NCI-H82 treated with DMSO at 0.1 percent for 48 hours (cell line): ENCODE data around the gene RNF181.
A peak's percentile ranks its signal among the peaks of the same experiment; 100 is the strongest.
"Not testable (repeated sequence)": the region's sequence is repeated elsewhere in the genome, so short reads cannot be mapped to it uniquely, and the experiment has no call there.

Experiments
- DNase-seq: peaks from one replicate; lab custom pipeline; 2025; ENCODE audit not compliant: unreplicated experiment; lab: John Stamatoyannopoulos, UW

The RNF181 gene, protein sequence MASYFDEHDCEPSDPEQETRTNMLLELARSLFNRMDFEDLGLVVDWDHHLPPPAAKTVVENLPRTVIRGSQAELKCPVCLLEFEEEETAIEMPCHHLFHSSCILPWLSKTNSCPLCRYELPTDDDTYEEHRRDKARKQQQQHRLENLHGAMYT

DNA sequence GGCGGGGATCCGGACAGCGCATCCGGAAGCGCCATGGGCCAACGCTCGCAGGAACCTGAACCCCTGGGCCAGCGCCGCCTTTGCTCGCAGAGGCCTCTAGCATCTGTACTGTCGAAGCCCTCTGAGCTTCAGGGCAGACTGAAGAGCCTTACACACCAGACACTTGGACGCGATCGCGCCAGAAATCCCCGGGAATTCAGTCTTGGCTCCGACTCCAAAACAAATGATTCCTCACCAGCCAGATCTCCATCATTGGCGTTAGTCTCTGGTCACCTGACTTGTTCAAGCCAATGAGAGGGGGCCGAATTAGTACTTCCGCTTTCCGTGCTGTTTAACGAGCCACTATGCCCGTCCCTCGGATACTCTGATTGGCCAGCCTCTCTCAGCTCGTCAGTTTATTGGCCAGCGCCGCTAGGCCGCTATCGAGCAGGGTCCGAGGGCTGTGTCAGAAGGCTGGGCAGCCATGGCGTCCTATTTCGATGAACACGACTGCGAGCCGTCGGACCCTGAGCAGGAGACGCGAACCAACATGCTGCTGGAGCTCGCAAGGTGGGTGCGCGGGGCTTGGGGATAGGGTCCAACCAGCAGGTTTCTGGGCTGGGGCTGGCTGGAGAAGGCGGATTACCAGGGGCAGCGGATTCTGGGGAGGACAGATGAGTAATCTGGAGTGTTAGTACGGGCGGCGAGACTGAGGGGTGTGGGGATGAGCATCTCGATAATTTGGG lies at the start of gene RNF181:
Gene RNF181, plus strand, starts transcription at position 445 of the 725 bp plus-strand sequence. Its CDS starts 19 bp downstream, at position 464.
- DNase-seq = peak; percentile 98

DNA sequence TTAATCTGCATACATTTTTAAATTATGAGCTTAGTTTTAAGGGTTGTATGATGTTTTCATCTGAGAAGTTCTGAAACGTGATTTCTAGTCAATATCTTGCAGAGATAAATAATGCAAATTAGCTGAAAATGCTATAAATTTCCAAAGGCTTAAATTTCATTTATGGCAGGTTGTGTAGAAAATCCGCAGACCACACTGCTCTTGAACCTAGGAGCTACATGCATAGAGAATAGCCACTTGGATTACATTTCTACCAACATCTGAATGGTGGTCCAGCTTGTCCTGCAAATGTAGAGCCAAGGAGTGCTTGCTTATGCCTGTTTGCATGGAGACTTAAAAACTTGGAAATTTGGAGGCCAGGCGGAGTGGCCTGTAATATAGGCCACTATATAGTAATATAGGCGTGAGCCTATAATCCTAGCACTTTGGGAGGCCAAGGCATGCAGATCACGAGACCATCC lies 49.7 kb upstream of the RNF181 start:
- peak; percentile 38 for DNase-seq

DNA sequence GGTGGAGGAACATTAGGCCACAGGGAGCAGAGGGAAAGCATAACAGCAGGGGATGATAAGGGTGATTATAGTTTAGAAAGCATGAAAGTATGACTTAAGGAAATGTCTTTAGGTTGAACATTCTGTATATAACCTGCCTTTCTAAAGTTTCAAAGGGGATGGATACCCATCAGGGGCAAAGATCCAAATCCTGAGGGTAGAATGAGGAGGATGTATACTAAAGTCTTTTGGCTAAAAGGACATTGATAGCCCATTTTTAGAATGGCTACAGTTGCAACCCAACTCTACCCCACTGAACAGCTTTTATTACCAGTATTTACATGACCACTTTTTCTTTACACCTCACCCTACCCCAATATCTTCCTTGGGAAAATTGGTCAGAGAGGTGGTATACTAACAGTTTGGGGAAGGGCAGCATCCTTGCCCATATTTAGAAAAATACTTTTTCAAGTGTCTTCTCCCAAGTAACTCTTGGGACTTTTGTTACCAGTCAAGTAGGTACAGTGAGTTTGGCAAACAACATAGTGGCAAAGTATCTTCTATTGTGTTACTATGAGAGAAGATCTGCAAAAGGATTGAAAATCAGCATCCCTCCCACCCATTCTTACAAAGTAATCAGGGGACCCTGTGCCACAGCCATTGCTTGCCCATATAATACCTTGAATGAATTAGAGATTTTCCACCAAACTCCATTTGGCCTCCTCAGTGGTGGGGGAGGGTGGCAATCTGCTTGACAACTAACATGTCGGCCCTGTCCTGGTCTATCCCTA lies 48.3 kb upstream of the RNF181 start:
- DNase-seq = no peak

DNA sequence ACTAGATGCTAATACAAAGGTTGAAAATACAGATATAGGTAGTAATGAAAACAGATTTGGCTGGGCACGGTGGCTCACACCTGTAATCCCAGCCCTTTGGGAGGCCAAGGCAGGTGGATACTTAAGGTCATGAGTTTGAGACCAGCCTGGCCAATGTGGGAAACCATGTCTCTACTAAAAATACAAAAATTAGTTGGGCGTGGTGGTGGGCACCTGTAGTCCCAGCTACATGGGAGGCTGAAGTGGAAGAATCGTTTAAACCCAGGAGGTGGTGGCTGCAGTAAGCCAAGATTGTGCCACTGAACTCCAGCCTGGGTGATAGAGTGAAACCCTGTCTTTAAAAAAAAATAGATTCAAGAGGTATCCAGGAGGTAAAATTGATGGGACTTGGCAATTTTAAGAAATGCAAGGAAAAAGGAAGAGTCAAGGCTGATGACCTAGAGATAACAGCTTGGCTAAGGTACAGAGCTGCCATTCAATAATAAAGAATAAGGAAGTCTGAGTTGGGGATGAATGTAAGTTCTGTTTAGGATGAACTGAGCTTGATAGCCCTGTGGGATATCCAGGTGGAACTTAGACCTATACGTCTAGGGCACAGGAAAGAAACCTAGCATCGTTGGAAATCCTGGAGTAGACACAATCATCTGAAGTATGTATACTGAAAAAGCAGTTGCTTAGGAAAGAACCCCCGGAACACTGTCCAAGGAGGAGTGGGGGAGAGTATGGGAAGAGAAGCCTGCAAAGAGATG lies 47.5 kb upstream of the RNF181 start:
- no peak for DNase-seq

DNA sequence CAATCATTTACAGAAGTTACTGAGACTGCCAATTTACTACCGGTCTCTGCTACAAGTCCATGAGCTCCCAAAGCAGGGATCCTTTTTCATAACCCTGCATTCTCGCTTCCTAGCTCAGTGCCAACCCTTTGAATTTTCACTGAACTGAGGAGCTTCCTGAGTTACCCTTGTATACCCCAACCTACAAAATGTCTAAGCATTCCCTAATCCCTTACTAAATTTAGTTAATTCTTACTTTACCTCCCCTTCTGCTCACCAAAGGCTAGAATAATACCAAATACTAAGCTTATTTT lies 47.0 kb upstream of the RNF181 start:
- DNase-seq = no peak

DNA sequence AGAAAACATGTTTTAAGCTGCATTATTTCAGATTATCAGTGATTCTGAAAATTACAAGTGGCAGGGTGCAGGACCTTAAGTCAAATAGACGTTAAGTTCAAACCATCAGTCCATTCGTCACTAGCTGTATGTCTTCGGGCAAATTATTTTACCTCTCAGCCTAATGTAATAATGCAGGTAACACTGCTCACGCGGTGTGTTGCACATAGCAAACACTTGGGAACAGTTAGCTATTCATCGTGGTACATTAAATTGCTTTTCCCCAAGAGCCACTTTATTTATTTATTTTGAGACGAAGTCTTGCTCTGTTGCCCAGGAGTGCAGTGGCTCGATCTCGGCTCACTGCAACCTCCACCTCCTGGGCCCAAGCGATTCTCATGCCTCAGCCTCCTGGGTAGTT lies 46.5 kb upstream of the RNF181 start:
- no peak for DNase-seq

DNA sequence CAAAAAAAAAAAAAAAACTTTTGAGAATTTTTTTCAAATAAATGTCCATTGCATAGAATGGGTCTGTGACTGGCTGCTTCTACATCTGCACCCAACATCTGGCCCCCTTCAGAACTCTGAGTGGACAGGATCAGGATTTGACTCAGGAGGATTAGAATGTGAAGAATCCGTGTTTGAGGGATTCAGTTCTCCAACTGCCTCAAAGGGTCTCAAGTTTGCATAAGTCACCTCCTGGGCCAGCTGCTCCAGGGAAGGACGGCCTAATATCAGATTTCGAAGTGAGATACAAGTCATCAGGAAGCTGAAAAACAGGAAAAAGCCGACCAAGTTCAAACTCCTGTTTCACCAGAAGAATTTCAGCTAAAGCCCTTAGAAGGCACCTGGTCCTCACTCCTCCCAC lies 45.7 kb upstream of the RNF181 start:
- peak; percentile 65 for DNase-seq

DNA sequence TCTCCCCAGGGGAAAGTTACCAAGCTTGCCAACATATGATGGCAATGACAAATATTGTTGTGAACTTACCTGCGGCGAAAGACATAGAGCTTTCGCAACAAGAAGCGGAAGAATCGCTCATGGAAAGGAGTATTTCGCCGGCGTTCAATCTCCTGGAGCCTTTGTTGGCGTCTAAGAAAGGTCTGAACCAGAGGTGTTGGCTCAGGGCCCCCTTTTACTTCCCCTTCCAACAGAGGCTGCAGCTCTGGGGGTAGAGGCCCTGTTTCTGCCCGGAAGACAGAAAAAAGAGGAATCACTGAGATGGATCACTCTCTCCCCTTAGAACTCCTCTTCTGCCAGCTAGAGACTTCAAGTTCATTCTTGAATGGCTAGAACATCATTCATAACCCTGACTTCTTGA lies 45.1 kb upstream of the RNF181 start:
- DNase-seq = no peak

DNA sequence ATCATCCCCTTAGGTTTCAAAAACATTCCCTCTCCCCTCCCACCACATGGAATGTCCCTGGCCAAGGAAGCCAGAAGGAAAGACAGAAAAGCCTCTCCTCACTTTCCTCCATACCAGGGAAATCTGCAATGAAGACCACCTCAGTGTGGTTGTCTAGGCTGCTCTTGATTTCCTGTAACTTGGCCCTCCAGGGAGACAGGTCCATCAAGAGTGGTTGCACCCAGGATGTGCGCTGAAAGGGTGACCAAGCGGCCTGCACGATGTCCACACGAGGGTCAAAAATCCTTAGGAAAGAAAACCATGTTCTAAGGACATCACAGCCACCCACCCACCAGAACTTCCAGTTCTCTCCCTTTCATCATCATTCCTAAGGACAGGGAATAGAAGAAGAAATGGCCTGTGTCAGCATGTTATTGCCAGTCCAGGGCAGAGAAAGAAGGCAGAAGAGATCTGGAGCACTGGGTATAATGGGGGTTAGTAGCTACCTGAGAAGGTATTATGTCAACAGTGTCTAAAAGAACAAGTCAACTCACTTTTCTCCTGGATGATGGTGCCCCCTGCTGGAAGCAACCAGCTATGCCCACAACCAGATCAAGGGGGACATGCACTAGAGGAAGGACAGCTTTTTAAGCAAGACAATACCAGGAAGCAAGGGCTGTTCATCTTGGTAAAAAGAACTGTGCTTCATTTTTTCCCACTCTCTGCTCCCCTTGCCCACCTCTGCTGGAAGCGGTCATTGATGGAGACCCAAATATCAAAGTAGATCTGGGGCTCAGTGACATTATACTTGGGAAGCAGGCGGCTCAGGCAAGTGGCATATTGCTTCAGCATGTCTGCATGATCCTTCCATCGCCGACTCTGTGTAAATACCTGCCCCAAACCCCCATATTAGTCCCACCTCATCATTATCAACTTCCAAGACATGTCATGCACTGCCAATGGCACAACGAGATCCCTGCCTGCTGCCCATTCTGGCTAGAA lies 43.6 kb upstream of the RNF181 start:
- DNase-seq = peak; percentile 65

DNA sequence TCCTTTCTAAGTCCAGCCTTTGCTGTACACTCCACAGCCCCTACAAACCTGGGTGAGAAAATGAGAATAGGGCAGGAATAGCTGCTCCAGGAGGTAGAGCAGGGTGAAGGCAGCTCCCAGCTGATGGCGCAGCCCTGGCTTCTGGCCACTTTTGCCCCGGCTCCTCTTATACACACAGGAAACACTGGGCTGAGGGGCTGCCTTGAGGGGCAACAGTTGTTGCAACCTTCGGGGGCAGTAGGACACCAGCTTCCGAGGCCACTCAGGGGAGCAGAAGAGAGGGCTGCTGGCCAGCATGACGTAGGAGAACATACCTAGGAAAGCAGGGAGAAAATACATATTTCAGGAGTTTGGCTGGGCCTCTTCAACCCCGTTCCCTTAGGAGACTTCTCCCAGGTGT lies 42.4 kb upstream of the RNF181 start:
- no peak for DNase-seq

DNA sequence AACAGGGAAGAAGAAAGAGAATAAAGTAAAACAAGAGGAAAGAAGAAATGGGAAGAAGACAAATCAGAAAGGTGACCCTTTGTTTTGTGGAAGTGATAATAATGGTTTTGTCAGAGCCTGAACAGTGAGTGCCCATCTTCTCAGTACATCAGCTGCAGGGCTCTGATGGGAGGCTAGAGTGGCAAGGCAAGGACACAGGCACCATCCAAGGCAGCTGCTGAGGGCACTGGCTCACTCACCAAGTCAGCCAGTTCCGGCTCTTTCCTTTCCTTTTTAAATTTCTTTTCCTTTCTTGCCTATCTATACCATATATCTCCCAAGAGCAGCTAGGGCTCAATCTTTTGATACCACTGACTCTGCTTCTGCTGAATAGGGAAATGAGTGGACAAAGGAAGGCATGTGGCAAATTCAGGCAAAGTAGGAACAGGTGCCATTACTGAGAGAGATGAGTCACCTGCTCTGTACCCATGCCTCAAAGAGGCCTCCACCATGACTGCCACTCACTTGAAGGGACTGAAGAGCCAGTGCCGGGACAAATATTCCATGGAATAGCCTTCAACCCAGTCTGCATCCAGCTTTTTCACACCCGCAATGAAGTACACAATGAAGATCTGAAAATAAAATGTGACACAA lies 40.4 kb upstream of the RNF181 start:
- DNase-seq = no peak

DNA sequence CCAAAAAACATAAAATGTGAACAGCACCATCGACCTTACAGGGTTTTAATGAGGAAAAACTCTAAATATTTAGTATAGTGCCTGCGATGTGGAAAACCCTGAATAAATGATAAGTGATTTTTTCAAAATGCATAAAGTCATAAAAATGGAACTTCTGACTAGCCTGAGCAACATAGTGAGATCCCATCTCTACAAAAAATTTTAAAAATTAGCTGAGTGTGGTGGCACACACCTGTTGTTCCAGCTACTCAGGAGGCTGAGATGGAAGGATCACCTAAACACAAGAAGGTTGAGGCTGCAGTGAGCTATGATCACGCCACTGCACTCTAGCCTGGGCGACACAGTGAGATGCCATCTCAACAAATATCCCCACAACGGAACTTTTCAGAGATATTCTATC lies 38.4 kb upstream of the RNF181 start:
- no peak for DNase-seq

DNA sequence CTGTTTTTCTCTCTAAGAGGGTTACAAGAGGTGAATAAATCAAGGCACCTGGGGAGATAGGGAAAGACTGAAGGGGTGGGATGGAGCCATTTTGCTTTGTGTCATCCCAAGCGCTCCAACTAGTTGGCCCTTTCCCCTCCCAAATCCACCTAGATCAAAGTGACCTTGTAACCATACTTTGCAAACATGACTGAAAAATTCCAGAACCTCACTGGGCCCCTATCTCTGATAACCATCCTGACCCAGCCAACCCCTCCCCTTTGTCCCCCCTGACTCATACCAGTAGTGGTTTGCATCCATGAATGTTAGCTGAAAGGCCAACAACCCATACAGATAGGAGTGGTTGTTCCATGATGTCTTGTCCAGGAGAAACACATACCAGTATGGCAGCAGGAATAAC lies 37.4 kb upstream of the RNF181 start:
- no peak for DNase-seq

DNA sequence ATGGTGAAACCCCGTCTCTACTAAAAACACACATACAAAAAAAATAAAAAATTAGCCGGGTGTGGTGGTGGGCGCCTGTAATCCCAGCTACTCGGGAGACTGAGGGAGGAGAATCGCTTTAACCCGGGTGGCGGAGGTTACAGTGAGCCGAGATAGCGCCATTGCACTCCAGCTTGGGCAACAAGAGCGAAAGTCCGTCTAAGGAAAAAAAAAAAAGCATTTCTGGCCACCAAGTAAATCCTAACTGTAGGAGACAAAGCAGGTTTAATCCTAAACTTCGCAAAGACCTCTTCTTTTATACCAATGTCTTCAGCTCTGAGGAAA lies 35.2 kb upstream of the RNF181 start:
- DNase-seq = not testable (repeated sequence)

DNA sequence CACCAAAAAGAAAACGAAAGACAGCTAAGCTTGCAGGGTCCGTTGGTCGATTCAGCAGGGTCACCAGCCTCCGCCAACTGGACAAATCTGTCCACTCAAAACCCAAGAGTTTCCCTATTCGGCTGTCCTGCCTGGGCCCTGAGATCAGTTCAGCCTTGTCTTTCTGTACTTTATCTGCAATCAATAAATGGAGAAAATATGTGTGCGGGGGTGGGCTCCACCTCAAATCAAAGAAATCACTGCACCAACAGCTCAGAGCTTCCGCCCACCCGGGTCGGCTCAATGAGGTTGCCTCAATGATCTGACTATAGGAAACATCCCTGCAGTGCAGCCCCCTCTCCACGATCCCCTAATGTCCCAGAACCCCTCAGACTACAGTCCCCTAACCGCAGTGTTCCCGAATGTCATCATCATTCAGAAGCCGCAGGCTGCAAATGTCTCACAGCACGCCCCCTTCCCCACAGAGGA lies 34.7 kb upstream of the RNF181 start:
- no peak for DNase-seq

DNA sequence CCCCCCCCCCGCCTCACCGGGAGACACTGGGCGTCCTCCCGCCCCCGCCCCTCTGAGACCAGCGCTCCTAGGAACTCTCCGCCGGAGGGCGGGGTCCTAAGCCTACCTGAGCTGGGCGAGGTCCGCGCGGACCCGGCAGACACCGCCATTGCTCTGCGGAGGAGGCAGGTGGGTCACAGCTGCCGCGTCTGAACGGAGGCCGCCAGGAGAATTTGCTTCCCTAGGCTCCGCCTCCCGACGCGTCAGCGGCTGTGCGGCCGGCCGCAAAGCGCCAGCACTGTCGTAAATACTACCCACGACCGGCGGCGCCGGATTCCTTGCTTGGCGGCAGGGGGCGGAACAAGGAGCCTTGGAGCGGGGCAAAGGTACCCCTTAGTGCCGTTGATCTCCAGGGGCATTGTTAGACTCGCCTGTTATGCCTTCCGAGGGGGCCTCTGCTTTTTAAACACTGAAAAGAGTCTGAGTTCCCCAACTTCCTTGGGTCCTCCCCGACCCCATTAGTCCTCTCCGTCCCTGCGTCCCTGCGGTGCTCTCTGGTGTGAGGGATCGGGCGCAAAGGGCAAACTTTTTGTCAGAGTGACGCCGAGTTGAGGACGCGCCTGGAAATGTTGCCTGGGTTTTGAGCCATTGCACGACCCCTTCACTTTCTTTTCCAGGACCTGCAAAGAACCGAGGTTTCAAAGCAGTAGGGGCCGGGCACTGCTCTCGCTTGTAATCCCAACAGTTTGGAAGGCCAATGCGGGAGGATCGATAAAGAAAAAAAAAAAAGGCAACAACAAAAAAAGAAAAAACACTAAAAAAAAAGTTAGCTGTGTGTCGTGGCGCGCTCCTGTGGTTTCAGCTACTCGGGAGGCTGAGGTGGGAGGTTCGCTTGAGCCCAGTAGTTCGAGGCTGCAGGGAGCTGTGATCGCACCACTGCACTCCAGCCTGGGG lies 34.0 kb upstream of the RNF181 start, which contains the start of gene GGCX:
Gene GGCX, minus strand, starts transcription at position 214 of the 933 bp plus-strand sequence. Its CDS starts 65 bp downstream, at position 149.
- peak; percentile 89 for DNase-seq

DNA sequence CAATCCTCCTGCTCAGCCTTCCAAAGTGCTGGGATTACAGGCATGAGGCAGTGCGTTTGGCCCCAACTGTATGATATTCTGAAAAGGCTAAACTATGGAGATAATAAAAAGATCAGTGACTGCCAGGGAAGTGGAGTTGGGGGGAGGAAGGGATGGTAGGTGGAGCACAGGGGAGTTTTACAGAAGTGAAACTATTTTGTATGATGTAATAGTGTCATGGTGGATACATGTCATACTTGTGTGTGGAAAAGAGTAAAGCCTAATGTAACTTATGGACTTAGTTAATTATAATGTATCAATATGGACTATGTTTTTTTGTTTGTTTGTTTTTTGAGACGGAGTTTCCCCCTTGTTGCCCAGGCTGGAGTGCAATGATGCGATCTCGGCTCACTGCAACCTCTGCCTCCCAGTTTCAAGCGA lies 31.4 kb upstream of the RNF181 start:
- DNase-seq = no peak

DNA sequence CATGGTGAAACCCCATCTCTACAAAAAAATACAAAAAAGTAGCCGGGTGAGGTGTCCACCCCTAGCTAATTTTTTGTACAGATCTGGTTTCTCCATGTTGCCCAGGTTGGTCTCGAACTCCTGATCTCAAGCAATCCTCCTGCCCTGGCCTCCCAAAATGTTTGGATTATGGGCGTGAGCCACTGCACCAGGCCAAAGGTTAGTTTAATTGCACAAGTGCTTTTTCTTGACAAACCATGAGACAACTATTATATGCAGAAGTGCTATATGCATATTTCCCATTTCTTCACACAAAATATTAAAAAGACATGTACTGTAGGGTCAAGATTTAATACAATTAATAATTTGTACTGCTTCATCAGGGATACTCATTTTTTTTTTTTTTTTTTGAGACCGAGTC lies 29.3 kb upstream of the RNF181 start:
- DNase-seq = no peak

DNA sequence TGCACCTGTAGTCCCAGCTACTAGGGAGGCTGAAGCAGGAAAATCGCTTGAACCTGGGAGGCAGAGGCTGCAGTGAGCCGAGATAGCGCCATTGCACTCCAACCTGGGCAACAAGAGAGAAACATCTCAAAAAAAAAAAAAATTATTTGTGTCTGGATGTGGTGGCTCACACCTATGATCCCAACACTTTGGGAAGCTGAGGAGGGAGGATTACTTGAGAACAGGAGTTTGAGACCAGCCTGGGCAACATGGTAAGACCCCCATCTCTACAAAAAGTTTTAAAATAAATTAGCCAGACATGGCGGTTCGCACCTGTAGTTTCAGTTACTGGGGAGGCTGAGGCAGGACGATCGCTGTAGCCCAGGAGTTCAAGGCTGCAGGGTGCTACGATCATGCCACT lies 19.8 kb upstream of the RNF181 start:
- no peak for DNase-seq
